GM23248 (cell line): ENCODE data around the gene SULT4A1. TPM values are rescaled to one million over a fixed set of nuclear protein-coding genes. Genes with fewer than 3 reads are reported as not detected.
A peak's percentile ranks its signal among the peaks of the same experiment; 100 is the strongest.

Experiments used
- DNase-seq: peaks from one replicate; pipeline ENCODE4 v3.0.0-alpha.2; 2015
- H2AFZ ChIP-seq: fragments of 200-600 bp; sonication (generic); 2 replicates; pipeline ENCODE4 v1.6.1; 2016; ENCODE audit warnings: antibody characterized with exemption
- H3F3A ChIP-seq: fragments of 200-600 bp; sonication (generic); 2 replicates; pipeline ENCODE4 v1.6.1; 2016; ENCODE audit warnings: mild to moderate bottlenecking, antibody characterized with exemption, mixed run types; ENCODE audit not compliant: insufficient read depth
- H3K27ac ChIP-seq: fragments of 200-600 bp; sonication (generic); 2 replicates; pipeline ENCODE4 v1.5.1; 2016; ENCODE audit warnings: mild to moderate bottlenecking
- H3K27me3 ChIP-seq: fragments of 200-600 bp; sonication (generic); replicated peaks from 2 replicates; pipeline ENCODE4 v1.6.1; 2016; ENCODE audit warnings: mild to moderate bottlenecking; ENCODE audit not compliant: insufficient read depth
- H3K36me3 ChIP-seq: fragments of 200-600 bp; sonication (generic); 2 replicates; pipeline ENCODE4 v1.6.1; 2016; ENCODE audit warnings: low read depth, mild to moderate bottlenecking
- H3K4me1 ChIP-seq: fragments of 200-600 bp; sonication (generic); 2 replicates; pipeline ENCODE4 v1.6.1; 2016; ENCODE audit warnings: mild to moderate bottlenecking; ENCODE audit not compliant: insufficient read depth
- H3K4me2 ChIP-seq: fragments of 200-600 bp; sonication (generic); one replicate; pipeline ENCODE4 v1.6.1; 2016; ENCODE audit warnings: mild to moderate bottlenecking; ENCODE audit not compliant: unreplicated experiment
- H3K4me3 ChIP-seq: fragments of 200-600 bp; sonication (generic); 2 replicates; pipeline ENCODE4 v1.5.1; 2016; ENCODE audit warnings: mild to moderate bottlenecking
- H3K79me2 ChIP-seq: fragments of 200-600 bp; sonication (generic); 2 replicates; pipeline ENCODE4 v1.6.1; 2016; ENCODE audit warnings: mild to moderate bottlenecking; ENCODE audit not compliant: insufficient read depth
- H3K9ac ChIP-seq: fragments of 200-600 bp; sonication (generic); 2 replicates; pipeline ENCODE4 v1.6.1; 2016; ENCODE audit warnings: mild to moderate bottlenecking
- H3K9me2 ChIP-seq: fragments of 200-600 bp; sonication (generic); 2 replicates; pipeline ENCODE4 v1.6.1; 2016; ENCODE audit warnings: mixed run types, mild to moderate bottlenecking, moderate library complexity; ENCODE audit not compliant: insufficient read depth
- H3K9me3 ChIP-seq: fragments of 200-600 bp; sonication (generic); one replicate; pipeline ENCODE4 v1.6.1; 2017; ENCODE audit warnings: low read depth
- H4K20me1 ChIP-seq: fragments of 200-600 bp; sonication (generic); 2 replicates; pipeline ENCODE4 v1.6.0; 2016; ENCODE audit not compliant: insufficient read depth
- EZH2 ChIP-seq: fragments of 200-600 bp; sonication (generic); IDR thresholded peaks from 2 replicates; pipeline ENCODE4 v1.6.1; 2018; ENCODE audit warnings: antibody characterized with exemption, mild to moderate bottlenecking; ENCODE audit not compliant: insufficient read depth, poor library complexity, severe bottlenecking
- EZH2phosphoT487 ChIP-seq: fragments of 200-600 bp; sonication (generic); IDR thresholded peaks from 2 replicates; pipeline ENCODE4 v1.6.1; 2018; ENCODE audit warnings: antibody characterized with exemption, moderate library complexity, mild to moderate bottlenecking, low read depth; ENCODE audit not compliant: insufficient read depth
- WGBS, 2 experiments: methylation state at CpG; one replicate each; pipeline ENCODE4 v1.1.6; 2015 to 2017; ENCODE audit warnings: low lambda C conversion rate in 2 of 2, low coverage in 1 of 2; ENCODE audit errors: missing lambda C conversion rate in 2 of 2; 5-methylcytosine and 5-hydroxymethylcytosine counted together
- in situ Hi-C: fragments of 300-500 bp; cut with MboI; formaldehyde crosslinking; loops from 2 replicates; pipeline ENCODE4 v1.15.0; 2020
- polyA plus RNA-seq: library from polyadenylated mRNA; unstranded; fragments of >200 nt; fragmentation: Nextera tagmentation; extraction: Ambion mirVana; gene quantifications from 2 replicates; pipeline ENCODE4 v1.2.1, GENCODE V29; 2016
- total RNA-seq: library from RNA; depleted of rRNA; stranded (reverse); fragments of >200 nt; shearing (Covaris generic); gene quantifications from 2 replicates; pipeline ENCODE4 v1.2.3, GENCODE V29; 2014

The SULT4A1 gene
- total and polyA plus RNA-seq, 2 experiments from 2014 or later = not detected

DNA sequence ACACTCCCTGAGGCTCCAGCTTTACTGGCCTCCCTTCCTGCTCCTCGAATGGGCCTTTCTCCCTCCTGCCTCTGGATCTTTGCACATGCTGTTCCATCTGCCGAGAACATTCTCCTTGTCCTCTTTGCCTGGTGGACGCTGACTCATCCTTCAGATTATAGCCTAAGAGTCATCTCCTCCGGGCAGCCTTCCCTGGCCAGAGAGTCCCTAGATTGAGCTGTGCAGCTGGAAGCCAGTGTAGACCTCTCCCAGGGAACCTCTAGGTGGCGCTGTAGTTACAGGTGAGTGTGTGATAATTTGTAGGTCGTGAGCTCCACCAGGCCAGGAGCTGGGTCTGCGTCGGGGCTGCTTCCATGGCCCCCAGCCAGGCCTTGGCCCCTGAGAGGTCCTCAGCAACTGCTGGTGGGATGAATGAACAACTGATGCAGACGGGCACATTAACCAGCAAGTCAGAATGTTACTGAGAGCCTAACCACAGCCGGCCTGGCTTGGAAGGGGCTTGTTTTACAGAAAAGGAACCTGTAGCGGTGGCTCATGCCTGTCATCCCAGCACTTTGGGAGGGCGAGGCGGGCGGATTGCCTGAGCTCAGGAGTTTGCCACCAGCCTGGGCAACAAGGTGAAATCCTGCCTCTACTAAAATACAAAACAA is 20.8 kb upstream of the SULT4A1 start:
- DNase-seq = peak; percentile 81
- H3K27ac ChIP-seq = no peak overlapping the region
- in situ Hi-C loops = no loop called here
- H3K9me2 ChIP-seq = no peaks in the 10 kb centered on the region
- H3K4me1 ChIP-seq = no peaks in the 10 kb centered on the region
- H3K36me3 ChIP-seq = no peaks in the 10 kb centered on the region
- no peaks in the 10 kb centered on the region for H3K9me3 ChIP-seq
- H3K9ac ChIP-seq = no peak overlapping the region
- peaks cover 13% of the 10 kb centered on the region; the same call in 1 of the 2 replicates for H3K27me3 ChIP-seq
- no peak overlapping the region for H3K4me3 ChIP-seq
- TF ChIP-seq EZH2phosphoT487 (no peak), EZH2 (no peak)
- H3K79me2 ChIP-seq = no peaks in the 10 kb centered on the region
- WGBS, 2 experiments = 38 to 40% methylated on average over 14 of the region's 14 CpGs
- peaks cover 3% of the 10 kb centered on the region; the same call in 1 of the 2 replicates for H3F3A ChIP-seq
- no peak overlapping the region for H3K4me2 ChIP-seq
- no peaks in the 10 kb centered on the region for H4K20me1 ChIP-seq
- no peak overlapping the region for H2AFZ ChIP-seq

DNA sequence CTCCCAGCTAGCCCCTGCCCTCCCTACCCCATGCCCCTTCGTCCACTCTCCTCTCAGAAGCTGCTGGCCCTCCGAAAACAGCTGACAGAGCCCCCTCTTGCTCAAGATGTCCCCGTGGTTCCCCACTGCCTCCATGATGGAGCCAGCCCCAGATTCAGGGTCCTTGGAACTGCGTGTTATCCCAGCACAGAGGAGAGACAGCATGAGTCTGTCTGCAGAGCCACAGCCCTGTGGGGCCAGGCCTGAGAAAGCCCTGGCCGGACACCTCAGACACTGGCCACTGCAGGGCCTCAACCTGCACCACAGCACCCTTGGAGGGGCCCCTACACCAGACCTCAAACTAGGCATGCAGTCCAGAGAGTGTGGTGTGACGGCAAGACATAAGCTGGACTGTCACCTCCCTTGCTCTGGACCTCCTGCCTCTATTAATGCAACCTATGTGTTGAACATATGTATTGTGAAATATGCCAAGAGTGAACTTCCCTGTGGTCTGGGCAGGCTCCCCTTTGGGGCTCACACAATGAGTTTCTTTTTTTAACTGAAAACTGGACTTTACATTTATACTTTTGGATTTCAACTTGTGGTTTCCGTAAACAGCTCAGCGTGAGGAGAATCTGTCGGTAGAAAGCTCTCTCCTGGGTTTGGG is 19.9 kb upstream of the SULT4A1 start:
- in situ Hi-C loops = no loop called here
- no peaks in the 10 kb centered on the region for H3K9me2 ChIP-seq
- no peaks in the 10 kb centered on the region for H3K79me2 ChIP-seq
- no peak overlapping the region for H3K4me3 ChIP-seq
- TF ChIP-seq EZH2 (no peak), EZH2phosphoT487 (no peak)
- no peaks in the 10 kb centered on the region for H3K36me3 ChIP-seq
- H3K9me3 ChIP-seq = no peaks in the 10 kb centered on the region
- H4K20me1 ChIP-seq = no peaks in the 10 kb centered on the region
- 72 to 76% methylated on average over 9 of the region's 9 CpGs for WGBS, 2 experiments
- H3K4me1 ChIP-seq = no peaks in the 10 kb centered on the region
- DNase-seq = no peak
- H3K4me2 ChIP-seq = no peak overlapping the region
- H3K9ac ChIP-seq = no peak overlapping the region
- H3F3A ChIP-seq = peaks cover 3% of the 10 kb centered on the region; the same call in 1 of the 2 replicates
- no peak overlapping the region for H2AFZ ChIP-seq
- no peak overlapping the region for H3K27ac ChIP-seq
- peaks cover 20% of the 10 kb centered on the region; the same call in 1 of the 2 replicates for H3K27me3 ChIP-seq

DNA sequence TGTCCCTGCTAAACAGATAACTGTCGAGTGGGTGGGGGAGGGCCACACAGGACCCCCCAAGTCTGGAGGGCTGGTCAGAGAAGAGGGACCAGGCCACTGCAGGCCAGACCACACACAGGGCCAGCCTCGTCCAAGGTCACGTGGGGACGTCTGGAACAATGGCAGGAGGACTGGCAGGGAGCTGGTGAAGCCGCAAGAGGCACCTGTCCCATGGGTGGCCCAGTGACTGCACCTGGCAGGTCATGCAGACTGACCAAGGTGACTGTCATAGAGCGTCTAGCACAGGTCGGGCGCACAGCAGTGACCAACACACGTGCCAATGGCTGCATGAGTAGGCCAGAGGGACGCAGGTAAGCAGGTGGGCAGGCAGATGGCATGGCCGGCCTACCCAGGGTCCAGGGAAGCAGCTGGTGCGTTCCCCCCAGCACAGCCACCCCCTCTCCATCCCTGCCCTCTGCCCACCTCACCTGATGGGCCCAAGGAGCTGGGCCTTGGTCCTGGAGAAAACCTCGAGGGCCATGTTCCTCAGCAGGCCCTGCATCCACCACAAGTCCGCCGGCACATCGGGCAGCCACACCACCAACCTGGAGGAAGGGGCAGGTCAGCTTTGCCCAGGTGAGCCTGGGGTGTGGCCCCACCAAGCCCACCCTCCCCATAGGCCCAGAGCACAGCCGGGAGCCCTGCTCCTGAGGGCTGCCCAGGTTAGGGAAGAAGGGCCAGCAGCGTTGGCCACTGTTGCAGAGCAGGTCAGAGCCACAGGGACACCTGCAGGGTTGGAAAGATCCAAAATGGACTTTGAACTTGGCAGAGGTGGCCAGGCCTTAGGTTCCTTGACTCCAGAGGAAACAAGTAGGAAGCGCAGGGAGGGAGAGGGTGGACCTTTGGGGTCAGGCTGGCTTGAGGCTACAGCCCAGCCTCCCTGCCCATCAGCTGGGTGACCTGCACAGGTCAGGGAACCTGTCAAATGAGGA is 19.1 kb upstream of the SULT4A1 start:
- Histone ChIP-seq H3K4me1 (no peaks in the 10 kb centered on the region), H3K4me3 (no peak overlapping the region), H3K4me2 (no peak overlapping the region), H3K9me2 (no peaks in the 10 kb centered on the region), H2AFZ (no peak overlapping the region), H3K36me3 (no peaks in the 10 kb centered on the region), H3K27me3 (peaks cover 20% of the 10 kb centered on the region; the same call in 1 of the 2 replicates), H4K20me1 (no peaks in the 10 kb centered on the region), H3K79me2 (no peaks in the 10 kb centered on the region), H3K27ac (no peak overlapping the region), H3F3A (peaks cover 3% of the 10 kb centered on the region; the same call in 1 of the 2 replicates), H3K9ac (no peak overlapping the region), H3K9me3 (no peaks in the 10 kb centered on the region)
- in situ Hi-C loops = no loop called here
- TF ChIP-seq EZH2 = no peak
- no peak for TF ChIP-seq EZH2phosphoT487
- 64 to 73% methylated on average over 17 to 19 of the region's 19 CpGs for WGBS, 2 experiments
- DNase-seq = no peak

DNA sequence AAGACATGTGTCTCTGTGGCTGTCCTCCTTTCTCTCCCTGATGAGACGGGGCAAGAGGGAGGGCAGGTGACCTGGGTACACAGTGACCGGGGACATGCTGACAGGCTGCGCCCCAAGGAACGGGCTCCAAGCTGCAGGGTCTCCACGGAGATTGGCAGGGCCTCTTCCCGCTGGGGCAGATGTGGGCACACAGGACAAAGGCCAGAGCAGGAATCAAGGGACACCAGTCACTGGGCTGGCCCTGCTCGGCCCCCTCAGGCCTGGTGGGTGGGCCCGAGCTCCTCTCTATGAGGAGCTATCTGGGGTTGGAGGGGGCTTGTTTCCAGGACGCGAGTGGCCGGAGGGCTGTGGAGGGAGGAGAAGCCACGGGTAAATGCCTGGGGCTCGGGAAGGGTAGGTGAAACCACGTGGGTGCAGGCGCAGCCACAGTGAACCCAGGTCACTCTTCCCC is 18.3 kb upstream of the SULT4A1 start:
- H3K4me1 ChIP-seq = no peaks in the 10 kb centered on the region
- H3K27ac ChIP-seq = no peak overlapping the region
- in situ Hi-C loops = no loop called here
- H3K4me2 ChIP-seq = no peak overlapping the region
- peaks cover 3% of the 10 kb centered on the region; the same call in 1 of the 2 replicates for H3F3A ChIP-seq
- 48 to 49% methylated on average over 15 of the region's 15 CpGs for WGBS, 2 experiments
- no peaks in the 10 kb centered on the region for H3K79me2 ChIP-seq
- peaks cover 20% of the 10 kb centered on the region; the same call in 1 of the 2 replicates for H3K27me3 ChIP-seq
- no peak overlapping the region for H3K9ac ChIP-seq
- no peak overlapping the region for H3K4me3 ChIP-seq
- DNase-seq = no peak
- TF ChIP-seq EZH2 = no peak
- TF ChIP-seq EZH2phosphoT487 = no peak
- H3K9me3 ChIP-seq = no peaks in the 10 kb centered on the region
- H3K9me2 ChIP-seq = no peaks in the 10 kb centered on the region
- H4K20me1 ChIP-seq = no peaks in the 10 kb centered on the region
- H3K36me3 ChIP-seq = no peaks in the 10 kb centered on the region
- H2AFZ ChIP-seq = no peak overlapping the region
